NCI-H1048 (cell line): Measurements from ENCODE around the gene FLT1.

Experiments
- DNase-seq: peaks from one replicate; lab custom pipeline; 2025; lab: John Stamatoyannopoulos, UW

FLT1 gene

GRCh38 chr13:28346154-28346553 is 148.8 kb downstream of the FLT1 start:
- DNase-seq: no peak

GRCh38 chr13:28344163-28344562 is 150.8 kb downstream of the FLT1 start:
- DNase-seq: no peak

GRCh38 chr13:28342251-28342650 is 152.7 kb downstream of the FLT1 start:
- DNase-seq: no peak

- no peak for DNase-seq
Observed at GRCh38 chr13:28340272-28340793, 154.6 kb downstream of the FLT1 start.

- no peak for DNase-seq
Observed at GRCh38 chr13:28339419-28339818, 155.5 kb downstream of the FLT1 start.

GRCh38 chr13:28338742-28339141 is 156.2 kb downstream of the FLT1 start:
- no peak for DNase-seq

GRCh38 chr13:28338006-28338574 is 156.8 kb downstream of the FLT1 start:
- no peak for DNase-seq

- DNase-seq: no peak
Observed at GRCh38 chr13:28337166-28338005, 157.5 kb downstream of the FLT1 start.

GRCh38 chr13:28336193-28336657 is 158.7 kb downstream of the FLT1 start:
- no peak for DNase-seq

GRCh38 chr13:28333204-28333881 is 161.6 kb downstream of the FLT1 start:
- DNase-seq: no peak

- DNase-seq: no peak
Observed at GRCh38 chr13:28329395-28330158, 165.4 kb downstream of the FLT1 start.

- DNase-seq: no peak
Observed at GRCh38 chr13:28328271-28328607, 166.7 kb downstream of the FLT1 start.

GRCh38 chr13:28327373-28328270 is 167.3 kb downstream of the FLT1 start:
- no peak for DNase-seq

- DNase-seq: no peak
Observed at GRCh38 chr13:28326056-28326455, 168.9 kb downstream of the FLT1 start.

- DNase-seq: no peak
Observed at GRCh38 chr13:28325022-28325421, 169.9 kb downstream of the FLT1 start.

- DNase-seq: peak; percentile 35
Observed at GRCh38 chr13:28324181-28324789, 170.6 kb downstream of the FLT1 start.

- no peak for DNase-seq
Observed at GRCh38 chr13:28322256-28322905, 172.5 kb downstream of the FLT1 start.

- no peak for DNase-seq
Observed at GRCh38 chr13:28321756-28322155, 173.2 kb downstream of the FLT1 start.

GRCh38 chr13:28320884-28321574 is 173.9 kb downstream of the FLT1 start:
- no peak for DNase-seq
